Psoas muscle (tissue), 8 donors: Measurements from ENCODE around the gene PAFAH1B1. TPM values are rescaled to one million over a fixed set of nuclear protein-coding genes. Genes with fewer than 3 reads are reported as not detected.

Experiments
- ATAC-seq, 4 donors: fragments of 200-7000 bp; cut with Tn5 transposase; one replicate each; pipeline ENCODE4 v1.9.1; 2020; ENCODE audit warnings: moderate library complexity in 3 of 4, mild to moderate bottlenecking in 2 of 4
- DNase-seq, 2 donors: peaks; one replicate each; pipeline ENCODE4 v3.0.0-alpha.2; 2020
- H3K27ac ChIP-seq: fragments of 200-600 bp; one replicate; pipeline ENCODE4 v1.8.0; 2022
- H3K27me3 ChIP-seq, 3 donors: fragments of 200-600 bp in 1 of 3; one replicate each; pipeline versions ENCODE4 v1.6.1 to v1.8.0; 2013 to 2022; ENCODE audit warnings: low read length in 2 of 3, mild to moderate bottlenecking in 2 of 3, moderate library complexity in 1 of 3; ENCODE audit not compliant: insufficient read depth in 3 of 3
- H3K36me3 ChIP-seq, 2 donors: fragments of 200-600 bp in 1 of 2; one replicate each; pipeline versions ENCODE4 v1.6.1 to v1.8.0; 2013 to 2022; ENCODE audit warnings: low read depth in 1 of 2, mild to moderate bottlenecking in 1 of 2, moderate library complexity in 1 of 2; ENCODE audit not compliant: insufficient read depth in 1 of 2
- H3K4me1 ChIP-seq: fragments of 200-600 bp; one replicate; pipeline ENCODE4 v1.8.0; 2022
- H3K4me3 ChIP-seq: fragments of 200-600 bp; one replicate; pipeline ENCODE4 v1.8.0; 2022; ENCODE audit warnings: mild to moderate bottlenecking
- H3K9me3 ChIP-seq: fragments of 200-600 bp; one replicate; pipeline ENCODE4 v1.8.0; 2022
- CTCF ChIP-seq: fragments of 200-600 bp; IDR thresholded peaks from one replicate; pipeline ENCODE4 v1.8.0; 2022; ENCODE audit warnings: antibody characterized with exemption
- WGBS, 3 donors: extraction: QIAGEN DNeasy Blood & Tissue Kit; methylation state at CpG; one replicate each; pipeline versions ENCODE4 v1.1.6 to v1.1.7; 2013; 5-methylcytosine and 5-hydroxymethylcytosine counted together
- intact Hi-C, 2 donors: fragments of 100-400 bp; cut with DNase I; formaldehyde crosslinking; loops; one replicate each; pipeline versions ENCODE4 v1.11.0 to v1.14.2; 2022
- polyA plus RNA-seq, 3 donors: library from polyadenylated mRNA; stranded (reverse); fragments of 200-250 nt; gene quantifications; one replicate each; pipeline ENCODE4 v1.2.3, GENCODE V29; 2013
- total RNA-seq, 4 donors: library from RNA; stranded (reverse); fragmentation: NEBNext Ultra II Directional in 2 of 4; extraction: Animal tissue kit (Norgen Biotek cat#: 25700) in 2 of 4; gene quantifications; one replicate each; pipeline versions ENCODE4 v1.2.1 to v1.2.4, GENCODE V29; 2021 to 2023
- donor health status: healthy with polysubstance abuse.
- donor health status: DM: no; HTN: no; CAD: no; lungs with moderate emphysema.
- donor health status: Bipolar disorder and iron deficiency.
- donor health status: healthy.
- donor health status: DM: yes; HTN: yes; CAD: no.
- donor health status: DM: no; HTN: no; CAD: no.
- donor health status: DM: no; HTN: no; CAD: no.
- donor health status: DM: yes; HTN: yes; CAD: no.

The PAFAH1B1 gene
- total and polyA plus RNA-seq, 7 donors: 43.8 to 168 (median 141) TPM

- no peaks in the 10 kb centered on the region for H3K9me3 ChIP-seq
- DNase-seq (peak in 1 of 2 donors; percentile 41), ATAC-seq (no peak)
- intact Hi-C loops: loop anchor here (5.0 to 10.0 kb wide), 3 partner anchors 190 to 288 kb away; partner anchors contain the start of gene METTL16 (in 2 of the 2)
- peaks cover 3 to 45% of the 10 kb centered on the region in 2 donors for H3K36me3 ChIP-seq
- no peak overlapping the region for H3K4me3 ChIP-seq
- H3K4me1 ChIP-seq: peaks cover 47% of the 10 kb centered on the region
- TF ChIP-seq CTCF: no peak
- no peaks in the 10 kb centered on the region for H3K27me3 ChIP-seq
- peak overlapping the region; percentile 16 for H3K27ac ChIP-seq
- 49 to 60% (median 54%) methylated on average over 4 of the region's 4 CpGs for WGBS, 3 donors
Observed at GRCh38 chr17:2704890-2705248, 111.4 kb downstream of the PAFAH1B1 start.

GRCh38 chr17:2705263-2705662 lies 111.8 kb downstream of the PAFAH1B1 start:
- ATAC-seq (no peak), DNase-seq (peak in 1 of 2 donors; percentile 43)
- intact Hi-C loops: loop anchor here (5.0 to 10.0 kb wide), 3 partner anchors 190 to 288 kb away; partner anchors contain the start of gene METTL16 (in 2 of the 2)
- Histone ChIP-seq H3K4me3 (no peak overlapping the region), H3K9me3 (no peaks in the 10 kb centered on the region), H3K4me1 (peaks cover 51% of the 10 kb centered on the region), H3K27me3 (no peaks in the 10 kb centered on the region), H3K36me3 (peaks cover 3 to 41% of the 10 kb centered on the region in 2 donors), H3K27ac (no peak overlapping the region)
- 81 to 82% (median 82%) methylated on average over 7 of the region's 7 CpGs for WGBS, 3 donors
- no peak for TF ChIP-seq CTCF

- ATAC-seq (no peak), DNase-seq (peak in 1 of 2 donors; percentile 45)
- H3K4me3 ChIP-seq: peak overlapping the region; percentile 82
- H3K9me3 ChIP-seq: no peaks in the 10 kb centered on the region
- peaks cover 3 to 33% of the 10 kb centered on the region in 2 donors for H3K36me3 ChIP-seq
- peak overlapping the region; percentile 91 for H3K27ac ChIP-seq
- intact Hi-C loops: loop anchor here (2.0 to 10.0 kb wide), 5 partner anchors 19 to 289 kb away; partner anchors contain the start of gene METTL16 (in 2 of the 2)
- peaks cover 51% of the 10 kb centered on the region for H3K4me1 ChIP-seq
- TF ChIP-seq CTCF: no peak
- no peaks in the 10 kb centered on the region for H3K27me3 ChIP-seq
- 65 to 85% (median 70%) methylated on average over 24 to 25 of the region's 25 CpGs for WGBS, 3 donors
Observed at GRCh38 chr17:2705888-2706795, 112.7 kb downstream of the PAFAH1B1 start.

- Histone ChIP-seq H3K9me3 (no peaks in the 10 kb centered on the region), H3K27me3 (no peaks in the 10 kb centered on the region), H3K27ac (peak overlapping the region; percentile 91), H3K4me3 (peak overlapping the region; percentile 82), H3K36me3 (peaks cover 3 to 24% of the 10 kb centered on the region in 2 donors), H3K4me1 (peaks cover 51% of the 10 kb centered on the region)
- DNase-seq (peak; percentile 46 to 80), ATAC-seq (peak; percentile 7 to 44 (median 31))
- no peak for TF ChIP-seq CTCF
- WGBS, 3 donors: 25 to 34% (median 28%) methylated on average over 20 to 21 of the region's 21 CpGs
- intact Hi-C loops: loop anchor here (2.0 to 10.0 kb wide), 5 partner anchors 20 to 290 kb away; partner anchors contain the start of gene METTL16 (in 2 of the 2)
Observed at GRCh38 chr17:2706911-2707510, 113.6 kb downstream of the PAFAH1B1 start.
